ENCODE data around the gene DMXL1. TPM values are rescaled to one million over a fixed set of nuclear protein-coding genes. Genes with fewer than 3 reads are reported as not detected.

DMXL1 gene
- total RNA-seq, 1 experiment from 2014 or later: 29.2 TPM

DNA sequence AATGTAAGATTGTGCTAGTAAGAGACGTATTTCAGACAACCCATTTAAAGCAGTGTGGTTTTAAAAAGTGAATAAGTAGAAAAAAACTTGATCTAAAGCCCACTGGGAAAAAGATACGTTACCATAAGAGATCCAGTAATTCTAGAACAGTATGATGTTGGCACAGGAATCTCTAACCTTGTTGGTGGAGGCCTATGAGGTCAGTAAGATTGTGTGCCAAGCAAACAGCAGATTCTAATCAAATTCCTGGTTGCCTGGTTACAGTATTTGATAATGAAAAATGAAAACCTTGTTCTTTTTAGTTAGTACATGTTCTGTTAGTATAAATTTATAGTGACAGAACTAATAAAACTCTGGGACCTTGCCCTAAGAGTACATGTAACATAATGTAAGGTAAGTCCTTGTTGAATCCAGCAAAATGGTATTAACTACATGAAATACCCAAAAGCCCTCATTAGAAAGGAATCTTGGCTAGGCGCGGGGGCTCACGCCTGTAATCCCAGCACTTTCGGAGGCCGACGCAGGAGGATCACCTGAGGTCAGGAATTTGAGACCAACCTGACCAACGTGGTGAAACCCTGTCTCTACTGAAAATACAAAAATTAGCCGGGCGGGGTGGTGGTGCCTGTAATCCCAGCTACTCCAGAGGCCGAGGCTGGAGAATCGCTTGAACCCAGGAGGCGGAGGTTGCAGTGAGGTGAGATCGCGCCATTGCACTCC, 33.2 kb upstream of the DMXL1 start:
- Histone ChIP-seq H3K27me3 (ENCODE audit: control insufficient read depth, insufficient read depth, low read length) (no peaks in the 10 kb centered on the region), H3K4me1 (ENCODE audit: control insufficient read depth, insufficient read depth, low read length) (no peaks in the 10 kb centered on the region), H3K9me3 (ENCODE audit: control insufficient read depth, insufficient read depth, low read depth, low read length) (no peaks in the 10 kb centered on the region), H3K36me3 (ENCODE audit: control insufficient read depth, insufficient read depth, low read length) (no peaks in the 10 kb centered on the region), H3K4me3 (ENCODE audit: low read depth in 2 of 2, low read length in 2 of 2) (no peak overlapping the region), H3K27ac (ENCODE audit: low read length) (no peak overlapping the region)
- BruUV-seq (replicated peaks): no TSS peak
- ChIA-PET POLR2A (no interaction called here), CTCF (no interaction called here)
- intact Hi-C loops (cut with micrococcal nuclease; ENCODE audit: unreplicated experiment): no loop called here
- ATAC-seq (no peak; the same call in 1 of the 2 replicates), DNase-seq (ENCODE audit: low read depth, low spot score) (no peak)
- in situ Hi-C loops (cut with HindIII; ENCODE audit: low pct_unique_long_range_greater_than_20kb, low sequenced_read_pairs): no loop called here
- no peak for TF ChIP-seq TCF7L2 (IDR thresholded peaks at IDR 0.05; ENCODE audit: low read depth, low read length)
- TF ChIP-seq, protein P1, sequence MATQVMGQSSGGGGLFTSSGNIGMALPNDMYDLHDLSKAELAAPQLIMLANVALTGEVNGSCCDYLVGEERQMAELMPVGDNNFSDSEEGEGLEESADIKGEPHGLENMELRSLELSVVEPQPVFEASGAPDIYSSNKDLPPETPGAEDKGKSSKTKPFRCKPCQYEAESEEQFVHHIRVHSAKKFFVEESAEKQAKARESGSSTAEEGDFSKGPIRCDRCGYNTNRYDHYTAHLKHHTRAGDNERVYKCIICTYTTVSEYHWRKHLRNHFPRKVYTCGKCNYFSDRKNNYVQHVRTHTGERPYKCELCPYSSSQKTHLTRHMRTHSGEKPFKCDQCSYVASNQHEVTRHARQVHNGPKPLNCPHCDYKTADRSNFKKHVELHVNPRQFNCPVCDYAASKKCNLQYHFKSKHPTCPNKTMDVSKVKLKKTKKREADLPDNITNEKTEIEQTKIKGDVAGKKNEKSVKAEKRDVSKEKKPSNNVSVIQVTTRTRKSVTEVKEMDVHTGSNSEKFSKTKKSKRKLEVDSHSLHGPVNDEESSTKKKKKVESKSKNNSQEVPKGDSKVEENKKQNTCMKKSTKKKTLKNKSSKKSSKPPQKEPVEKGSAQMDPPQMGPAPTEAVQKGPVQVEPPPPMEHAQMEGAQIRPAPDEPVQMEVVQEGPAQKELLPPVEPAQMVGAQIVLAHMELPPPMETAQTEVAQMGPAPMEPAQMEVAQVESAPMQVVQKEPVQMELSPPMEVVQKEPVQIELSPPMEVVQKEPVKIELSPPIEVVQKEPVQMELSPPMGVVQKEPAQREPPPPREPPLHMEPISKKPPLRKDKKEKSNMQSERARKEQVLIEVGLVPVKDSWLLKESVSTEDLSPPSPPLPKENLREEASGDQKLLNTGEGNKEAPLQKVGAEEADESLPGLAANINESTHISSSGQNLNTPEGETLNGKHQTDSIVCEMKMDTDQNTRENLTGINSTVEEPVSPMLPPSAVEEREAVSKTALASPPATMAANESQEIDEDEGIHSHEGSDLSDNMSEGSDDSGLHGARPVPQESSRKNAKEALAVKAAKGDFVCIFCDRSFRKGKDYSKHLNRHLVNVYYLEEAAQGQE (IDR thresholded peaks at IDR 0.05; ENCODE audit: insufficient read depth in 1 of 2, low read depth in 2 of 2, low read length in 1 of 2): no peak
- TF ChIP-seq POLR2AphosphoS5 (IDR thresholded peaks at IDR 0.05; ENCODE audit: low read depth, low read length): no peak
- TF ChIP-seq SIN3A (IDR thresholded peaks at IDR 0.05; ENCODE audit: borderline replicate concordance, insufficient read depth, low read depth, low read length): no peak
- TF ChIP-seq, protein P2, sequence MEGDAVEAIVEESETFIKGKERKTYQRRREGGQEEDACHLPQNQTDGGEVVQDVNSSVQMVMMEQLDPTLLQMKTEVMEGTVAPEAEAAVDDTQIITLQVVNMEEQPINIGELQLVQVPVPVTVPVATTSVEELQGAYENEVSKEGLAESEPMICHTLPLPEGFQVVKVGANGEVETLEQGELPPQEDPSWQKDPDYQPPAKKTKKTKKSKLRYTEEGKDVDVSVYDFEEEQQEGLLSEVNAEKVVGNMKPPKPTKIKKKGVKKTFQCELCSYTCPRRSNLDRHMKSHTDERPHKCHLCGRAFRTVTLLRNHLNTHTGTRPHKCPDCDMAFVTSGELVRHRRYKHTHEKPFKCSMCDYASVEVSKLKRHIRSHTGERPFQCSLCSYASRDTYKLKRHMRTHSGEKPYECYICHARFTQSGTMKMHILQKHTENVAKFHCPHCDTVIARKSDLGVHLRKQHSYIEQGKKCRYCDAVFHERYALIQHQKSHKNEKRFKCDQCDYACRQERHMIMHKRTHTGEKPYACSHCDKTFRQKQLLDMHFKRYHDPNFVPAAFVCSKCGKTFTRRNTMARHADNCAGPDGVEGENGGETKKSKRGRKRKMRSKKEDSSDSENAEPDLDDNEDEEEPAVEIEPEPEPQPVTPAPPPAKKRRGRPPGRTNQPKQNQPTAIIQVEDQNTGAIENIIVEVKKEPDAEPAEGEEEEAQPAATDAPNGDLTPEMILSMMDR (IDR thresholded peaks at IDR 0.05): no peak

DNA sequence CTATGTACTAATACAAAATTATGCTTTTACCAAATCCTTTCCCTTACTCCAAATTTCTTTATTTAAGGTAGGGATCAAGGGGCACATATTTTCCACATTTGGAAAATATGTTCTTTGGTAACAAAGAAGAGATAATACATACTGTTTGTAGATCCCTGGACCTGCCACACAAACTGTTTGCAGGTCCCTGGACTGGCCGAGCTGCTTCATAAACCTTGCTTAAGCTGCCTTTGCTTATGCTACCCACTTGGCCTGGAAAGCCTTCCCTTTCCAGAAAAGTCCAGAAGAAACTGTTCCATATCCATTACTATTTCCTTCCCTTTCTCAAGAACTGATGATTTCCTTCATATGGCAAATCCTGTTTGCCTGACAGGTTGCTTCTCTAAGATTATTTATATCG, 22.6 kb upstream of the DMXL1 start:
- ChIA-PET POLR2A (no interaction called here), CTCF (no interaction called here)
- no peaks in the 10 kb centered on the region for H3K27me3 ChIP-seq (ENCODE audit: control insufficient read depth, insufficient read depth, low read length)
- H3K4me3 ChIP-seq (ENCODE audit: low read depth in 2 of 2, low read length in 2 of 2): no peak overlapping the region
- intact Hi-C loops (cut with micrococcal nuclease; ENCODE audit: unreplicated experiment): no loop called here
- DNase-seq (ENCODE audit: low read depth, low spot score) (no peak), ATAC-seq (no peak)
- no TSS peak for BruUV-seq (replicated peaks)
- in situ Hi-C loops (cut with HindIII; ENCODE audit: low pct_unique_long_range_greater_than_20kb, low sequenced_read_pairs): no loop called here
- H3K9me3 ChIP-seq (ENCODE audit: control insufficient read depth, insufficient read depth, low read depth, low read length): no peaks in the 10 kb centered on the region
- H3K36me3 ChIP-seq (ENCODE audit: control insufficient read depth, insufficient read depth, low read length): no peaks in the 10 kb centered on the region
- no peaks in the 10 kb centered on the region for H3K4me1 ChIP-seq (ENCODE audit: control insufficient read depth, insufficient read depth, low read length)
- no peak for TF ChIP-seq SIN3A (IDR thresholded peaks at IDR 0.05; ENCODE audit: borderline replicate concordance, insufficient read depth, low read depth, low read length)
- TF ChIP-seq, protein P1 (IDR thresholded peaks at IDR 0.05; ENCODE audit: insufficient read depth in 1 of 2, low read depth in 2 of 2, low read length in 1 of 2): no peak
- TF ChIP-seq POLR2AphosphoS5 (IDR thresholded peaks at IDR 0.05; ENCODE audit: low read depth, low read length): no peak
- TF ChIP-seq, protein P2 (IDR thresholded peaks at IDR 0.05): no peak
- TF ChIP-seq TCF7L2 (IDR thresholded peaks at IDR 0.05; ENCODE audit: low read depth, low read length): no peak
- H3K27ac ChIP-seq (ENCODE audit: low read length): no peak overlapping the region

Measured in Panc1 (cell line).